GM12874 (cell line): ENCODE results near the gene SLC16A8.

Experiments
- CTCF ChIP-seq: IDR thresholded peaks from 2 replicates; pipeline ENCODE4 v1.5.1; 2011; ENCODE audit warnings: low read depth, mild to moderate bottlenecking, control low read depth, low read length, moderate library complexity; ENCODE audit not compliant: insufficient read depth

SLC16A8 gene

GRCh38 chr22:38062791-38063190 is 21.2 kb downstream of the SLC16A8 start:
- no peak for TF ChIP-seq CTCF

- TF ChIP-seq CTCF = no peak
Observed at GRCh38 chr22:38056969-38057891, 26.8 kb downstream of the SLC16A8 start, which contains the start of gene PICK1. PICK1 (plus strand) TSS chr22:38057404; CDS start chr22:38057810, 406 bp downstream.

- TF ChIP-seq CTCF = peak; percentile 91
Observed at GRCh38 chr22:38051900-38052862, 31.8 kb downstream of the SLC16A8 start.

- no peak for TF ChIP-seq CTCF
Observed at GRCh38 chr22:38051261-38051660, 32.7 kb downstream of the SLC16A8 start.

- no peak for TF ChIP-seq CTCF
Observed at GRCh38 chr22:38050720-38051119, 33.3 kb downstream of the SLC16A8 start.

GRCh38 chr22:38049812-38050619 is 34.0 kb downstream of the SLC16A8 start:
- no peak for TF ChIP-seq CTCF
